GM18517 (cell line): Measurements from ENCODE around the gene COMMD1.
"Not testable (repeated sequence)": the region's sequence is repeated elsewhere in the genome, so short reads cannot be mapped to it uniquely, and the experiment has no call there.

Source experiments
- ATAC-seq: cut with Tn5 transposase; IDR thresholded peaks from one replicate; pipeline ENCODE4 v1.9.1; 2021; ENCODE audit warnings: mild to moderate bottlenecking, moderate library complexity; ENCODE audit not compliant: unreplicated experiment

Gene COMMD1

GRCh38 chr2:61922714-61923113 lies 17.2 kb downstream of the COMMD1 start:
- ATAC-seq: no peak

DNA sequence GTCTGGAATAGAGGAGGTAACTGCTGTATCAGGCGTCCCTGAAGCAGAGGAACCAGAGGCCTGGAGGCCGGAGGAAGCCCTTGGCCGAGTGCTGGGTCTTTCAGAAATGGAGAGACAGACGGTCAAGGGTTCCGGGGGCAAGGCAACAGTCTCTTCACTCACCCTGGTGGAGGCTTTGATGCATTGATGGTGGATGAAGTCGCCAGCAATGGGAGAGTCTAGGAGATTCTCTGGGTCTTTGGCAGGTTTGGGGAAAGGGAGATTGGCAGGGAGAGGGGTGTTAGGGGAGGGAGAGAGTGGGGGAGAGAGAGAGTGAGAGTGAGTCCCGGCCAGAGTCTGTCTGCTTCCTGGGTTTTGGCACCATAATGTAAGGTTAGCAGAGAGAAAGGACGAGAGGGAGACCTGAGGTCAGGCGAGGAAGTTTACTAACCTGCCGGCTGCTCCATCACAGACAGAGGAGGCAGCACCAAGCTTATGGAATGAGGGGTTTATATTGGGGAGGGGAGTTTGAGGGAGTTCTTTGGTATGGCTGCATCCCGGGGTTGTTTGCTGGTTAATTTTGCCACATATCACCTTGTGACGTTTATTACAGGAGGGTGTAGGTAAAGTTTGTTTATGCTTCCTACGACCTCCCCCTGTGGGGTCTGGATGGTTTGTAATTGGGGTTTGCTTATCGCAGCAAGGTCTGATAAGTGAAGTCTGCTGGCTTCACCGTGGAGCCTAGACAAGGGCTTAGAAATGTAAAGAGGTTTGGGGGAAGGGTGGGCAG lies 19.6 kb downstream of the COMMD1 start:
- ATAC-seq: no peak

GRCh38 chr2:61926531-61927477 lies 21.3 kb downstream of the COMMD1 start:
- ATAC-seq: no peak

GRCh38 chr2:61928826-61929461 lies 23.5 kb downstream of the COMMD1 start:
- ATAC-seq: no peak

GRCh38 chr2:61937098-61937497 lies 31.6 kb downstream of the COMMD1 start:
- no peak for ATAC-seq

- ATAC-seq: no peak
Measured at GRCh38 chr2:61937886-61938285, 32.4 kb downstream of the COMMD1 start.

DNA sequence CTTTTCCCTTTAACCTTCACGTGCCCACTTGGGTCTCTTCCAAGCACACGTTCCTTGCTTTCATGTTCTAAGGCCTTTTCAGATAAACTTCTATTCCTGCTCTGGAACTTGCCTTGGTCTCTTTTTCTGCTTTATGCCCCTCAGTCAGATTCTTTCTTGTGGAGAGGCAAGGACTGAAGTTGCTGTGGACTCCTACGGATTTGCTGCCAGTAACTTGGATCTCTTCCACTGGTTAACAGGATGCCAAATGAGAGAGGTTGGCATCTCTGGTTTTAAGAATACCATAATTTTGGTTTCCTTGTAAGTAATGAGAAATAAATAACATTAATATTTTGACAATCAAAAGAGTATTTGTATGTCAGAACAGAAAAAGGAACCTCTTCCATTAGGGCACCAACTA lies 33.0 kb downstream of the COMMD1 start:
- no peak for ATAC-seq

- ATAC-seq: no peak
Measured at GRCh38 chr2:61943251-61943650, 37.8 kb downstream of the COMMD1 start.

DNA sequence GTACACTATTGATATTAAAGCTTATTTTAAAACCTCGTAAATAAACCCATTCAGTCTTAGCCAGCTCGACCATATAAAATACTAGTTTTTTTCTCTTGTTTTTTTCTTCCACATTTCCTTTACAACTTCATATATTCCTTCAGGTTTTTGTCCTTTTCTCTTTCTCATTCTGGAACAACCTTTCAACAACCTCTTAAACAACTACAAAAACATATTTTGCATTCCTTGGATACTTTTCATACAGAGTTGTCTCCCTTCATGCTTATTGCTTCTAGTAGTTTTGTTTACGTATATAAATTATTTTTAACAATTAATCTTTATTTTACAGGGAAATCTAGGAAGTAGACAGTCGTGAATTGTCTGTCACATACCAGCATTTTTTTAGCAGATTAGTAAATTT lies 41.2 kb downstream of the COMMD1 start:
- no peak for ATAC-seq

GRCh38 chr2:61948661-61949457 lies 43.4 kb downstream of the COMMD1 start:
- no peak for ATAC-seq

- no peak for ATAC-seq
Measured at GRCh38 chr2:61949458-61949713, 43.9 kb downstream of the COMMD1 start.

DNA sequence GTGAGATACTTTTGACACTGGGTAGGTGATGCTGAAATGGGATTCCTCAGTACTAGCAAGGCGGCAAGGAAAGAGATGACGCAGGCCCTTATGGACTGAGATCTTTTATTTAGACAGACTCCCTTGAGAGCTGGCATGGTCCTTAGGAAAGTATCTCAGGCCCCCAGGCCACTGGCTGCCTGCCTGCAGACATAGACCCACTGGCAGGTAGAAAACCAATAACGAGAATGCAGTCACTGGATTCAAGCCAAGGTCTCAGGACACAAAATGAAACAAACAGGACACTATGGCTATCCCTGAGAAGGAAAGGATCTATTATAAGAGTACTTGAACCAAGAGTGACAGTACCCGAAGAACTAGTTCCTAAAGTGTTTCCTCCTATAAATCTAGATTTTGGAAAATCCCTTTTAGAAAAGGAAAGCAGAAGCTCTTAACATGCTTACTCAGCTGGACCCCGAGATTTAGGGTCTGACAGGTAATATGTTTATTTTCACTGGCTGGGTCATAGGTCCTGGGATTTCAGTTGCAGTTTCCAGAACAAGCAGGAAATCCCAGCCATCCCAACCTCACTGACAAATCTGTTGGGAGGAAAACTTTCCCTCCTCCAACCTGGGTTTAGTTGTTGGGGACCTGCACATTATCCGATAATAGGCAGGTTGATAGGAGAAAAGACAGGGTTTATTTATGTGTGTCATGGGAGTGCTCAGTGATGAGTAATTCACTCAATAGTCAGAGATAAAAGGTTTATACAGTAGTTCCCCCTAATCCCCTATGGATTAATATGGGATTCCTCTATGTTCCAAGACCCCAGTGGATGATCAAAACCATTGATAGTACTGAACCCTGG lies 44.5 kb downstream of the COMMD1 start:
- no peak for ATAC-seq

GRCh38 chr2:61950571-61951315 lies 45.3 kb downstream of the COMMD1 start:
- no peak for ATAC-seq

DNA sequence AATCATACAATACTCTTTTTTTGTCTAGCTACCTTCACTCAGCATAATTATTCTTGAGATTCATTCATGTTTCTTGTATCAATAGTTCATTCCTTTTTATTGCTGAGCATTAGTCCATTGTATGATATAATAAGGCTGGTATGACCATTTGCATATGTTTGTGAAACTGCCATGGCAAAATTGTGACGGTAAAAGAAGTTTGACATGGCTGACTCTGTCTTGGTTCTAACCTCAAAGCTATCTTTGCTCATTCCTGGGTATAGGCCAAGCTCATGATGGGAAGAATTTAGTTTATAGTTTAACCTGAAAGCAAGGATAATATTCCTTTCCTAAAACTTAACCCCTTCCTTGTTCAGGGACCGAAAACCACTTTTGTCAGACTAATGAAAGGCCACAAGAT lies 46.4 kb downstream of the COMMD1 start:
- no peak for ATAC-seq

- ATAC-seq: no peak
Measured at GRCh38 chr2:61952288-61952687, 46.8 kb downstream of the COMMD1 start.

GRCh38 chr2:61954856-61955255 lies 49.4 kb downstream of the COMMD1 start:
- ATAC-seq: not testable (repeated sequence)

- ATAC-seq: no peak
Measured at GRCh38 chr2:61959381-61960293, 54.2 kb downstream of the COMMD1 start.

- no peak for ATAC-seq
Measured at GRCh38 chr2:61961231-61961901, 55.9 kb downstream of the COMMD1 start.
